NOMO-1 (cell line): ENCODE results near the gene HIRA.
"Not testable (repeated sequence)": the region's sequence is repeated elsewhere in the genome, so short reads cannot be mapped to it uniquely, and the experiment has no call there.

ENCODE experiments used
- DNase-seq, 2 experiments: peaks; one replicate each; lab custom pipeline; 2025; ENCODE audit not compliant: unreplicated experiment in 2 of 2; lab: John Stamatoyannopoulos, UW

Gene HIRA

GRCh38 chr22:19336133-19337075 is 95.1 kb downstream of the HIRA start:
- DNase-seq, result no peak

- no peak for DNase-seq
Measured at GRCh38 chr22:19331975-19332374, 99.6 kb downstream of the HIRA start.

- no peak for DNase-seq
Measured at GRCh38 chr22:19331474-19331873, 100.1 kb downstream of the HIRA start.

GRCh38 chr22:19330865-19331418 is 100.6 kb downstream of the HIRA start:
- DNase-seq, result no peak

GRCh38 chr22:19330205-19330604 is 101.3 kb downstream of the HIRA start:
- not testable (repeated sequence) for DNase-seq

GRCh38 chr22:19329454-19329853 is 102.1 kb downstream of the HIRA start:
- no peak for DNase-seq

GRCh38 chr22:19325296-19325948 is 106.1 kb downstream of the HIRA start:
- DNase-seq, result peak in 1 of 2 experiments; percentile 10

- DNase-seq, result not testable (repeated sequence)
Measured at GRCh38 chr22:19323420-19323819, 108.1 kb downstream of the HIRA start.

GRCh38 chr22:19321757-19322156 is 109.8 kb downstream of the HIRA start:
- peak; percentile 65 to 75 for DNase-seq

- not testable (repeated sequence) for DNase-seq
Measured at GRCh38 chr22:19320136-19320535, 111.4 kb downstream of the HIRA start.

GRCh38 chr22:19319281-19319680 is 112.3 kb downstream of the HIRA start:
- DNase-seq, result no peak

- DNase-seq, result no peak
Measured at GRCh38 chr22:19317865-19318264, 113.7 kb downstream of the HIRA start.

- no peak for DNase-seq
Measured at GRCh38 chr22:19307872-19308271, 123.7 kb downstream of the HIRA start.

- DNase-seq, result not testable (repeated sequence)
Measured at GRCh38 chr22:19306535-19306934, 125.0 kb downstream of the HIRA start.

GRCh38 chr22:19304547-19304946 is 127.0 kb downstream of the HIRA start:
- no peak for DNase-seq

GRCh38 chr22:19303785-19304184 is 127.7 kb downstream of the HIRA start:
- DNase-seq, result no peak

- DNase-seq, result no peak
Measured at GRCh38 chr22:19295733-19296132, 135.8 kb downstream of the HIRA start.

- DNase-seq, result peak; percentile 5 to 40
Measured at GRCh38 chr22:19292458-19293230, 138.9 kb downstream of the HIRA start.

- DNase-seq, result peak; percentile 45
Measured at GRCh38 chr22:19291580-19292457, 139.7 kb downstream of the HIRA start, which contains the start of gene CLTCL1. CLTCL1 (minus strand) TSS chr22:19291719; CDS start chr22:19291641, 78 bp downstream.

- DNase-seq, result no peak
Measured at GRCh38 chr22:19291218-19291579, 140.3 kb downstream of the HIRA start.
